Measurements from ENCODE around the gene BTN3A1. TPM values are rescaled to one million over a fixed set of nuclear protein-coding genes. Genes with fewer than 3 reads are reported as not detected.

BTN3A1 gene
- total and polyA plus RNA-seq, 10 of the 15 experiments (the other 5 are each of a cell fraction or from before 2014, with no cell fraction given): 5.6 to 60.1 (median 16.1) TPM

DNA sequence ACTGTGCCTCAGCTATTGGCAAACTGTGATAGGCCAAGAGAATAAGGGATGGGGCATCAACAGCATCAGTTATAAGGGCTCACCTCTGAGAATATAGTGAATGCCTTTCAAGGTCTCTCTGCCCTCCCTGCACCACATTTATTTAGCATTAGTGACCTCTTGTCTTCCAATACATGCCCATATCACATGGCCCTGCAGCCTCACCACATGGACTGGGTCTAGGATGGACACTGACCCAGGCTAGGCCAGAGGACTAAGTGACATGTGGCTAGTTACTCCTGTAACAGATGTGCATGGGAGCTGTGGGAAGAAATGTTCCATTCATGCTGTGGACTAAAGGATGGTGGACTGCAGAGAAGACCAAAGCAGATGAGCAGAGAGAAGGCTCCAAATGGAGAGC, 22.3 kb upstream of the BTN3A1 start:
- ChIA-PET CTCF (interaction anchor here (0.8 kb wide), 1 partner anchor 8 kb away, joined by 4 read pairs; no protein-coding TSS in a partner anchor), POLR2A (interaction anchor here (1.0 to 1.4 kb wide), 4 partner anchors 8 to 13 kb away, joined by 3 to 5 read pairs (median 4); no protein-coding TSS in a partner anchor)
- no peak for ATAC-seq

DNA sequence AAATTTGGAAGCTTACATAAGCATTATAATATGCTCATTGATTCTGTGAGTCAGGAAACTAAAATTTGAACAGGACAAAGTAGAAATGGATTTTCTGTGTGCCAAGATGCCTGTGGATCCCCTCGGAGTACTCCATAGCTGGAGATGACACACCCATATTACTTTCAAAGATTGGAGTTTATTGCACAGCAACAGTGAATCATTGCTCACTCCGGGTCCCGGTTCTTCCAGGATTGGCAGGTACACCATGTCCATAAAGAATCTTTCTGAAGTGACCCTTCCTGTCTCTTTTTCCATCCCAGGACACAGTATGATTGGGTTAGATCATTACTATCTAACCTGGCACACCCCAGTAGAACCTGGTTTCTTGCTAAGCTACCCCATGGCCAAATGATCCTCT, 21.8 kb upstream of the BTN3A1 start:
- BruUV-seq (replicated peaks): no TSS peak
- in situ Hi-C loops (cut with MboI): no loop called here
- no peak for TF ChIP-seq WRNIP1 (IDR thresholded peaks at IDR 0.05; ENCODE audit: borderline replicate concordance, low read depth, low read length)
- TF ChIP-seq, protein P1, sequence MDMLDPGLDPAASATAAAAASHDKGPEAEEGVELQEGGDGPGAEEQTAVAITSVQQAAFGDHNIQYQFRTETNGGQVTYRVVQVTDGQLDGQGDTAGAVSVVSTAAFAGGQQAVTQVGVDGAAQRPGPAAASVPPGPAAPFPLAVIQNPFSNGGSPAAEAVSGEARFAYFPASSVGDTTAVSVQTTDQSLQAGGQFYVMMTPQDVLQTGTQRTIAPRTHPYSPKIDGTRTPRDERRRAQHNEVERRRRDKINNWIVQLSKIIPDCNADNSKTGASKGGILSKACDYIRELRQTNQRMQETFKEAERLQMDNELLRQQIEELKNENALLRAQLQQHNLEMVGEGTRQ (IDR thresholded peaks at IDR 0.05; ENCODE audit: borderline replicate concordance, low read depth, low read length): no peak
- TF ChIP-seq SREBF1 (IDR thresholded peaks at IDR 0.05; ENCODE audit: low read length): no peak
- no peak for TF ChIP-seq JUND (IDR thresholded peaks at IDR 0.05; ENCODE audit: low read depth, low read length)
- TF ChIP-seq SMC3 (IDR thresholded peaks at IDR 0.05; ENCODE audit: borderline replicate concordance, low read length): no peak
- TF ChIP-seq SP1 (IDR thresholded peaks at IDR 0.05; ENCODE audit: low read depth, low read length): no peak
- TF ChIP-seq POLR2AphosphoS5 (IDR thresholded peaks at IDR 0.05; ENCODE audit: low read length): no peak
- TF ChIP-seq ZBED1 (IDR thresholded peaks at IDR 0.05; ENCODE audit: borderline replicate concordance): no peak
- TF ChIP-seq POLR2AphosphoS2 (IDR thresholded peaks at IDR 0.05; ENCODE audit: low read depth, low read length): no peak
- no peak for TF ChIP-seq MEF2B (IDR thresholded peaks at IDR 0.05; ENCODE audit: partially characterized antibody, poor library complexity, severe bottlenecking)
- no peak for TF ChIP-seq USF1 (IDR thresholded peaks at IDR 0.05; ENCODE audit: borderline replicate concordance, extremely low read length, insufficient read depth, low read depth, low read length)

More for the DNA sequence above, 22.3 kb upstream of the BTN3A1 start:
- no peak for TF ChIP-seq RELB (IDR thresholded peaks at IDR 0.05; ENCODE audit: low read depth)
- TF ChIP-seq SP1 (IDR thresholded peaks at IDR 0.05; ENCODE audit: low read depth, low read length): no peak
- TF ChIP-seq HDGF (IDR thresholded peaks at IDR 0.05): no peak
- H3K36me3 ChIP-seq (ENCODE audit: control insufficient read depth in 2 of 2, insufficient read depth in 2 of 2, low read length in 1 of 2): no peaks in the 10 kb centered on the region
- H3K4me3 ChIP-seq: no peak overlapping the region
- SMC1A ChIA-PET (ENCODE audit: uncharacterized antibody, unreplicated experiment): interaction anchor here (1.4 to 2.9 kb wide), 3 partner anchors 10 to 17 kb away, joined by 3 to 11 read pairs (median 3); no protein-coding TSS in a partner anchor
- BruUV-seq (replicated peaks): no TSS peak
- H3K27ac ChIP-seq (ENCODE audit: control insufficient read depth, insufficient read depth): no peak overlapping the region
- RAD21 ChIA-PET (ENCODE audit: unreplicated experiment): interaction anchor here (0.6 kb wide), 1 partner anchor 47 kb away, joined by 3 read pairs; no protein-coding TSS in a partner anchor
- peaks cover 3% of the 10 kb centered on the region; the same call in 1 of the 2 replicates for H3K4me1 ChIP-seq (ENCODE audit: control insufficient read depth, insufficient read depth, low read length)
- FAIRE-seq (no peak), DNase-seq (ENCODE audit: low read depth, low spot score) (no peak)
- no peak overlapping the region for H2AFZ ChIP-seq (ENCODE audit: control insufficient read depth, low read depth, low read length)
- intact Hi-C loops (cut with micrococcal nuclease; ENCODE audit: unreplicated experiment) (no loop called here), in situ Hi-C loops (cut with MboI) (no loop called here)
- peaks cover 16% of the 10 kb centered on the region for H3K79me2 ChIP-seq (ENCODE audit: control insufficient read depth, insufficient read depth, low read length)
- H3K9me3 ChIP-seq (replicated peaks; ENCODE audit: control insufficient read depth, insufficient read depth, low read length): no peaks in the 10 kb centered on the region
- H3K4me2 ChIP-seq (ENCODE audit: control insufficient read depth, insufficient read depth): no peak overlapping the region
- H4K20me1 ChIP-seq (ENCODE audit: control insufficient read depth, insufficient read depth): no peaks in the 10 kb centered on the region
- H3K9ac ChIP-seq (ENCODE audit: control insufficient read depth, insufficient read depth, low read length): no peak overlapping the region
- H3K27me3 ChIP-seq (replicated peaks in 1 of 2; ENCODE audit: control insufficient read depth in 2 of 2, insufficient read depth in 2 of 2, low read length in 1 of 2): no peaks in the 10 kb centered on the region

More for the DNA sequence above, 21.8 kb upstream of the BTN3A1 start:
- ATAC-seq (no peak), FAIRE-seq (no peak), DNase-seq (ENCODE audit: low read depth, low spot score) (no peak)
- H3K27ac ChIP-seq (ENCODE audit: control insufficient read depth, insufficient read depth): no peak overlapping the region
- no peaks in the 10 kb centered on the region for H3K27me3 ChIP-seq (replicated peaks in 1 of 2; ENCODE audit: control insufficient read depth in 2 of 2, insufficient read depth in 2 of 2, low read length in 1 of 2)
- H3K36me3 ChIP-seq (ENCODE audit: control insufficient read depth in 2 of 2, insufficient read depth in 2 of 2, low read length in 1 of 2): no peaks in the 10 kb centered on the region
- CTCF ChIA-PET: interaction anchor here (0.8 kb wide), 1 partner anchor 9 kb away, joined by 4 read pairs; no protein-coding TSS in a partner anchor
- no peak overlapping the region for H3K4me2 ChIP-seq (ENCODE audit: control insufficient read depth, insufficient read depth)
- no peak overlapping the region for H2AFZ ChIP-seq (ENCODE audit: control insufficient read depth, low read depth, low read length)
- 97% methylated on average over 3 of the region's 3 CpGs for WGBS (ENCODE audit: insufficient coverage, insufficient replicate concordance, low lambda C conversion rate, missing lambda C conversion rate)
- RAD21 ChIA-PET (ENCODE audit: unreplicated experiment): no interaction called here
- no peaks in the 10 kb centered on the region for H3K9me3 ChIP-seq (replicated peaks; ENCODE audit: control insufficient read depth, insufficient read depth, low read length)
- H3K4me1 ChIP-seq (ENCODE audit: control insufficient read depth, insufficient read depth, low read length): peaks cover 8% of the 10 kb centered on the region
- H3K9ac ChIP-seq (ENCODE audit: control insufficient read depth, insufficient read depth, low read length): no peak overlapping the region
- SMC1A ChIA-PET (ENCODE audit: uncharacterized antibody, unreplicated experiment): interaction anchor here (1.4 to 2.9 kb wide), 3 partner anchors 10 to 16 kb away, joined by 3 to 11 read pairs (median 5); no protein-coding TSS in a partner anchor
- intact Hi-C loops (cut with micrococcal nuclease; ENCODE audit: unreplicated experiment): no loop called here
- H3K79me2 ChIP-seq (ENCODE audit: control insufficient read depth, insufficient read depth, low read length): peaks cover 21% of the 10 kb centered on the region
- no peaks in the 10 kb centered on the region for H4K20me1 ChIP-seq (ENCODE audit: control insufficient read depth, insufficient read depth)
- POLR2A ChIA-PET: interaction anchor here (0.6 to 1.4 kb wide), 4 partner anchors 9 to 14 kb away, joined by 3 to 5 read pairs (median 4); no protein-coding TSS in a partner anchor
- no peak overlapping the region for H3K4me3 ChIP-seq
